OCI-LY3 (cell line): ENCODE results near the gene RORB.

Source experiments
- H2AFZ ChIP-seq: fragments of 200-600, 300-600 bp; shearing (Covaris generic); 2 replicates; pipeline ENCODE4 v1.6.0; 2014; ENCODE audit warnings: antibody characterized with exemption, low read depth, low read length
- H3K27ac ChIP-seq: fragments of 200-600, 300-600 bp; sonication (generic); 2 replicates; pipeline ENCODE4 v1.5.1; 2014; ENCODE audit warnings: mild to moderate bottlenecking, low read length, moderate library complexity, mixed read lengths
- H3K27me3 ChIP-seq: fragments of 200-600, 300-600 bp; sonication (generic); 2 replicates; pipeline ENCODE4 v1.6.1; 2014; ENCODE audit warnings: low read depth, low read length, mixed read lengths
- H3K36me3 ChIP-seq: fragments of 200-600, 300-600 bp; sonication (generic); replicated peaks from 2 replicates; pipeline ENCODE3; 2014; ENCODE audit warnings: low read depth, low read length, mixed read lengths
- H3K4me1 ChIP-seq: fragments of 300-600, 200-600 bp; sonication (generic); 2 replicates; pipeline ENCODE4 v1.6.1; 2014; ENCODE audit warnings: low read length, mixed read lengths
- H3K4me2 ChIP-seq: fragments of 200-600, 300-600 bp; sonication (generic); 2 replicates; pipeline ENCODE4 v1.6.1; 2014; ENCODE audit warnings: low read length, mixed read lengths
- H3K4me3 ChIP-seq: fragments of 300-600, 200-600 bp; sonication (generic); 2 replicates; pipeline ENCODE4 v1.5.1; 2014; ENCODE audit warnings: antibody characterized with exemption, mild to moderate bottlenecking, low read length, moderate library complexity
- H3K79me2 ChIP-seq: fragments of 300-600, 200-600 bp; shearing (Covaris generic); 2 replicates; pipeline ENCODE4 v1.6.1; 2014; ENCODE audit warnings: mild to moderate bottlenecking, low read length, mixed read lengths
- H3K9ac ChIP-seq: fragments of 300-600, 200-600 bp; shearing (Covaris generic); 2 replicates; pipeline ENCODE4 v1.6.0; 2014; ENCODE audit warnings: mild to moderate bottlenecking, low read length, moderate library complexity
- H3K9me3 ChIP-seq: fragments of 200-600, 300-600 bp; shearing (Covaris generic); 2 replicates; pipeline ENCODE4 v1.6.1; 2014; ENCODE audit warnings: low read length, mixed read lengths; ENCODE audit not compliant: insufficient read depth
- H4K20me1 ChIP-seq: fragments of 200-600, 300-600 bp; sonication (generic); 2 replicates; pipeline ENCODE4 v1.6.1; 2016; ENCODE audit warnings: low read length, mixed read lengths; ENCODE audit not compliant: insufficient read depth
- EZH2phosphoT487 ChIP-seq: fragments of 200-600 bp; shearing (Covaris generic); IDR thresholded peaks from 2 replicates; pipeline ENCODE4 v1.6.1; 2018; ENCODE audit warnings: antibody characterized with exemption, mixed run types, low read depth
- TF ChIP-seq, protein P1 (sequence below): fragments of 200-600, 300-600 bp; sonication (generic); IDR thresholded peaks from 2 replicates; pipeline ENCODE4 v1.5.1; 2014; ENCODE audit warnings: antibody characterized with exemption, low read length, low read depth

The RORB gene

DNA sequence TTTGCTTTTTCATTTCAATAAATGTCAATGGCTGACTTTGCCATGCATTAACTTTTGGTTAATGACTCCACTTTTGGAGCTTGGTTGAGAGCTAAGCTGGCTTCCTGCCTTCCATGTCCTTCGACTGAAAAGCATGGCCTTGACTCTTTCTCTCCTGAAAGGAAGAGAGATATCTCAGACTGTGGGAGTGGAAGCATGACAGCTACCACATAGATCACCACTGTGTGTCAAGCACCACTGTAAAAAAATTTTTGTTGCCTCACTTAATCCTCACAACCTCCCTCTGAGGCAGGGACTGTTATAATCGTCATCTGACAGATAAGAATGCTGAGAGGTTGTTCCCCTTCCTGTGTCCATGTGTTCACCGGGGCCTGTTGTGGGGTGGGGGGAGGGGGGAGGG is 184.8 kb downstream of the RORB start:
- Histone ChIP-seq H3K79me2 (no peaks in the 10 kb centered on the region), H3K27ac (no peak overlapping the region), H3K9me3 (no peaks in the 10 kb centered on the region), H3K4me1 (no peaks in the 10 kb centered on the region), H3K4me3 (no peak overlapping the region), H2AFZ (no peak overlapping the region), H3K27me3 (no peaks in the 10 kb centered on the region), H3K36me3 (no peaks in the 10 kb centered on the region), H3K9ac (no peak overlapping the region), H3K4me2 (no peak overlapping the region), H4K20me1 (no peaks in the 10 kb centered on the region)
- TF ChIP-seq, protein P1, sequence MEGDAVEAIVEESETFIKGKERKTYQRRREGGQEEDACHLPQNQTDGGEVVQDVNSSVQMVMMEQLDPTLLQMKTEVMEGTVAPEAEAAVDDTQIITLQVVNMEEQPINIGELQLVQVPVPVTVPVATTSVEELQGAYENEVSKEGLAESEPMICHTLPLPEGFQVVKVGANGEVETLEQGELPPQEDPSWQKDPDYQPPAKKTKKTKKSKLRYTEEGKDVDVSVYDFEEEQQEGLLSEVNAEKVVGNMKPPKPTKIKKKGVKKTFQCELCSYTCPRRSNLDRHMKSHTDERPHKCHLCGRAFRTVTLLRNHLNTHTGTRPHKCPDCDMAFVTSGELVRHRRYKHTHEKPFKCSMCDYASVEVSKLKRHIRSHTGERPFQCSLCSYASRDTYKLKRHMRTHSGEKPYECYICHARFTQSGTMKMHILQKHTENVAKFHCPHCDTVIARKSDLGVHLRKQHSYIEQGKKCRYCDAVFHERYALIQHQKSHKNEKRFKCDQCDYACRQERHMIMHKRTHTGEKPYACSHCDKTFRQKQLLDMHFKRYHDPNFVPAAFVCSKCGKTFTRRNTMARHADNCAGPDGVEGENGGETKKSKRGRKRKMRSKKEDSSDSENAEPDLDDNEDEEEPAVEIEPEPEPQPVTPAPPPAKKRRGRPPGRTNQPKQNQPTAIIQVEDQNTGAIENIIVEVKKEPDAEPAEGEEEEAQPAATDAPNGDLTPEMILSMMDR = no peak
- no peak for TF ChIP-seq EZH2phosphoT487

DNA sequence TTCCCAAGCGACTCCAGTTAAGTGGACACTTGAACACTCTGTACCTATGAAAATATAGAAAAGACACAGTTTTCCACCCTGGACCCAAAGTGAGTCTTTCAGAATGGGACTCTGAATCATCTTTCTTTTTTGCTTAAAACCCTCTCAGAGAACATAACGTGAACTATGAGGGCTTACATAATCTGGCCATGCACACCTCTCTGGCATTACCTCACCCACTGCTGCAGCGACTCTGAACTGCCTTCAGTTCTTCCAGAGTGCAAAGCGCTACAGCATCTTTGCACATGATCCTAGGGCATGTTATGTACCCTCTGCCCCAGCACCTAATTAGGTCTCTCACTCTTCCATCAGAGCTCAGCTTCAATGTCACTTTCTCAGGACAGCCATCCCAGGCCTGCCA is 186.2 kb downstream of the RORB start:
- no peaks in the 10 kb centered on the region for H3K27me3 ChIP-seq
- TF ChIP-seq EZH2phosphoT487 = no peak
- TF ChIP-seq, protein P1 = no peak

DNA sequence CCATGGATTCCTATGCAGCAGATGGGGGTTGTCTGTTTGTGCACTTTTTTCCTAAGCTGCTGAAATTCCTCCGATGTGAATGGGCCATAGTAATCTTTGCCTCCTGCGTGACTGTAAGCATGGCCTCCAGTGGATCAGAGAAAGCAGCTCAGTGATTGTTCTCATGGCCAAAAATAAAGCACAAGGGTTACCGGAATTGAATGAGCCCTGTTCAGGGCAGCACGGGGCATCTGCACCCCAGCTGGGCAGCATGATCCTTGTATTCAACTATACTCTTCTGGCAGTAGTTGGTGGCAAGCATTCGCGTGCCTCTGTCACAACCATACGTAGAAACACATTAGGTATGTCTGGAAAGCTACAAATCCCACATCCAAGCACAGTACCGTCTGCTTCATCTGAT is 193.9 kb downstream of the RORB start:
- H3K27ac ChIP-seq = no peak overlapping the region

More for the DNA sequence above, 186.2 kb downstream of the RORB start:
- Histone ChIP-seq H3K27ac (no peak overlapping the region), H3K9me3 (no peaks in the 10 kb centered on the region), H3K36me3 (no peaks in the 10 kb centered on the region), H3K9ac (no peak overlapping the region), H3K4me3 (no peak overlapping the region), H3K79me2 (no peaks in the 10 kb centered on the region), H3K4me1 (no peaks in the 10 kb centered on the region), H3K4me2 (no peak overlapping the region), H2AFZ (no peak overlapping the region), H4K20me1 (no peaks in the 10 kb centered on the region)

DNA sequence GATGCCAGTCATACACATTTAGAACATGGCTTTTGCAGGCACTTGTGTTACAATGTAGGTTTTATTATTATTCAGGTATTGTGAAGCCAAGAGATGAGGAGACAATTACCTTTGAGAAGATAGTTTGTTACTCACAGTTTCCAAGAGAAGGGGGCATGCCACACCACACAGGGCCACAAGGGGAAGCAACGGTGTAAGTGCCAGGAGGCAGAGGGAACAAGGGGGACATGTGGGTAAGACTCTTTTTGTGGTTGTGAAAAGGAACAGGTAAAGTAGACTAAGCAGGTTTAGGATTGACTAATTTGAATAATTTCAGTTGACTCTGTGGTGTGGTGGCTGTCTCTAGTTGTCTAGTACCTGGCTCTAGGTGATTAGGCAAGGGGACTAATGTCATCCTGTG is 199.4 kb downstream of the RORB start:
- Histone ChIP-seq H3K27me3 (no peaks in the 10 kb centered on the region), H4K20me1 (no peaks in the 10 kb centered on the region), H3K36me3 (no peaks in the 10 kb centered on the region), H3K9ac (no peak overlapping the region), H3K27ac (no peak overlapping the region), H3K79me2 (no peaks in the 10 kb centered on the region), H3K9me3 (no peaks in the 10 kb centered on the region), H3K4me1 (peaks cover 42% of the 10 kb centered on the region), H2AFZ (no peak overlapping the region), H3K4me2 (no peak overlapping the region), H3K4me3 (no peak overlapping the region)
- no peak for TF ChIP-seq EZH2phosphoT487
- TF ChIP-seq, protein P1 = no peak

More for the DNA sequence above, 193.9 kb downstream of the RORB start:
- H3K79me2 ChIP-seq = no peaks in the 10 kb centered on the region
- no peak overlapping the region for H3K9ac ChIP-seq
- no peak overlapping the region for H3K4me3 ChIP-seq
- H2AFZ ChIP-seq = no peak overlapping the region
- no peak for TF ChIP-seq EZH2phosphoT487
- TF ChIP-seq, protein P1 = no peak
- H3K27me3 ChIP-seq = no peaks in the 10 kb centered on the region
- H3K4me1 ChIP-seq = peaks cover 13% of the 10 kb centered on the region
- no peaks in the 10 kb centered on the region for H3K36me3 ChIP-seq
- H3K9me3 ChIP-seq = no peaks in the 10 kb centered on the region
- H3K4me2 ChIP-seq = no peak overlapping the region
- no peaks in the 10 kb centered on the region for H4K20me1 ChIP-seq
